Activated CD4-positive, alpha-beta T cell treated with anti-CD3 and anti-CD28 coated beads, Interleukin-2, amount 10 ng/mL, durations not matched to agents 7 days and 5 days (primary cell): ENCODE data around the gene TTC19. TPM values are rescaled to one million over a fixed set of nuclear protein-coding genes. Genes with fewer than 3 reads are reported as not detected.
"Not testable (repeated sequence)": the region's sequence is repeated elsewhere in the genome, so short reads cannot be mapped to it uniquely, and the experiment has no call there.

Experiments
- CTCF ChIA-PET: fragments of 350-600 bp; sonication (Branson Sonifier 250); formaldehyde crosslinking; loops from one replicate; lab custom pipeline; 2021; ENCODE audit warnings: antibody characterized with exemption; lab: Charles Lee
- POLR2A ChIA-PET: fragments of 350-600 bp; sonication (Branson Sonifier 250); formaldehyde crosslinking; loops from one replicate; lab custom pipeline; 2021; ENCODE audit warnings: antibody characterized with exemption; lab: Charles Lee
- DNase-seq: peaks from one replicate; pipeline ENCODE4 v3.0.0-alpha.2; 2020
- H3K27ac Mint-ChIP-seq: one replicate; pipeline ENCODE4 v1.8.0; 2021; ENCODE audit warnings: mild to moderate bottlenecking, moderate library complexity, mixed read lengths
- H3K27me3 Mint-ChIP-seq: one replicate; pipeline ENCODE4 v1.8.0; 2021; ENCODE audit warnings: mixed read lengths
- H3K36me3 Mint-ChIP-seq: one replicate; pipeline ENCODE4 v1.8.0; 2021; ENCODE audit warnings: low read depth, mixed read lengths
- H3K4me1 Mint-ChIP-seq: one replicate; pipeline ENCODE4 v1.8.0; 2021; ENCODE audit warnings: mixed read lengths
- H3K4me3 Mint-ChIP-seq: one replicate; pipeline ENCODE4 v1.8.0; 2021; ENCODE audit warnings: mild to moderate bottlenecking, moderate library complexity, mixed read lengths
- H3K9me3 Mint-ChIP-seq: one replicate; pipeline ENCODE4 v1.8.0; 2021; ENCODE audit warnings: mixed read lengths
- total RNA-seq, 2 experiments: library from RNA; stranded (reverse); gene quantifications; one replicate each; pipeline ENCODE4 v1.2.3, GENCODE V29; 2021

Gene TTC19
- total RNA-seq, 2 experiments from 2014 or later: 25.4 to 25.5 TPM

- DNase-seq: no peak
- ChIA-PET POLR2A (no interaction called here), CTCF (interaction anchor here (1.1 kb wide), 1 partner anchor 9 kb away, joined by 4 read pairs; no protein-coding TSS in a partner anchor)
- Mint-ChIP-seq H3K9me3 (no peaks in the 10 kb centered on the region), H3K27ac (no peak overlapping the region), H3K4me1 (peaks cover 18% of the 10 kb centered on the region), H3K4me3 (no peak overlapping the region), H3K27me3 (no peaks in the 10 kb centered on the region), H3K36me3 (peaks cover 26% of the 10 kb centered on the region)
Measured at GRCh38 chr17:15978606-15979005, 21.0 kb upstream of the TTC19 start.

GRCh38 chr17:15979013-15979412 is 20.6 kb upstream of the TTC19 start:
- H3K27me3 Mint-ChIP-seq, H3K4me3 Mint-ChIP-seq, DNase-seq, H3K27ac Mint-ChIP-seq, H3K9me3 Mint-ChIP-seq, POLR2A ChIA-PET: not testable (repeated sequence)
- peaks cover 18% of the 10 kb centered on the region for H3K4me1 Mint-ChIP-seq
- H3K36me3 Mint-ChIP-seq: peaks cover 29% of the 10 kb centered on the region
- CTCF ChIA-PET: interaction anchor here (1.1 kb wide), 1 partner anchor 9 kb away, joined by 4 read pairs; no protein-coding TSS in a partner anchor

GRCh38 chr17:15981208-15981607 is 18.4 kb upstream of the TTC19 start:
- no peak for DNase-seq
- no peak overlapping the region for H3K27ac Mint-ChIP-seq
- no peak overlapping the region for H3K4me3 Mint-ChIP-seq
- H3K9me3 Mint-ChIP-seq: no peaks in the 10 kb centered on the region
- ChIA-PET POLR2A (no interaction called here), CTCF (no interaction called here)
- H3K27me3 Mint-ChIP-seq: no peaks in the 10 kb centered on the region
- peaks cover 32% of the 10 kb centered on the region for H3K36me3 Mint-ChIP-seq
- H3K4me1 Mint-ChIP-seq: peaks cover 18% of the 10 kb centered on the region

- Mint-ChIP-seq H3K36me3 (peaks cover 32% of the 10 kb centered on the region), H3K27me3 (no peaks in the 10 kb centered on the region), H3K27ac (no peak overlapping the region), H3K4me3 (no peak overlapping the region), H3K9me3 (no peaks in the 10 kb centered on the region), H3K4me1 (peaks cover 18% of the 10 kb centered on the region)
- no peak for DNase-seq
- ChIA-PET CTCF (interaction anchor here (1.1 to 1.2 kb wide), 2 partner anchors 12 to 37 kb away, joined by 3 read pairs; partner anchors contain the start of gene ADORA2B), POLR2A (no interaction called here)
Measured at GRCh38 chr17:15981646-15982580, 17.7 kb upstream of the TTC19 start.

GRCh38 chr17:15996322-15996721 is 3.3 kb upstream of the TTC19 start:
- H3K36me3 Mint-ChIP-seq: peaks cover 12% of the 10 kb centered on the region
- POLR2A ChIA-PET: no interaction called here

DNA sequence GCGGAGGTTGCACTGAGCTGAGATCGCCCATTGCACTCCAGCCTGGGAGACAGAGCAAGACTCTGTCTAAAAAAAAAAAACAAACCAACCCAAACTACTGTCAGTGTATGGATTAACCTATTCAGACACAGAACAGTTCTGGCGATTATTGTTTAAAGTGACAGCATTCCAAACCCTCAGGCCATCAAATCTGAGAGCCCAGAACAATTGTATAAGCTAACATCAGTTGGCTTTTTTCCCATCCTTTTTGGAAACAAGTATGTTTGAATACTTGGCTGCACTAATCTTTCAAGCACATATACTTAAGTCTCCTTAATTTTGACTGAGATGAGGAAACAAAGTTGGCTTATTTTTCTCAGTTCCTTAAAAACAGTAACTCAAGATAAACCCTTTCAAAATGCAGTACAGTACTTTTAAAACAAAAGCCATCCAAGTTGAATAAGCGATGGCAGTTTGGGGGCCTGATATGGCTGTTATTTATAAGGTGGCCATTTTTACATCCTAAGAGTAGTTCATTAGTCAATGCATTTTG is 1.5 kb upstream of the TTC19 start:
- peaks cover 30% of the 10 kb centered on the region for H3K36me3 Mint-ChIP-seq
- H3K27me3 Mint-ChIP-seq: no peaks in the 10 kb centered on the region
- CTCF ChIA-PET: interaction anchor here (0.6 to 3.0 kb wide), 3 partner anchors 30 to 58 kb away, joined by 3 to 14 read pairs (median 5); partner anchors contain the start of gene ADORA2B
- H3K4me1 Mint-ChIP-seq: peaks cover 29% of the 10 kb centered on the region
- no peak overlapping the region for H3K27ac Mint-ChIP-seq
- POLR2A ChIA-PET: no interaction called here
- no peak for DNase-seq
- H3K4me3 Mint-ChIP-seq: peak overlapping the region; percentile 86
- H3K9me3 Mint-ChIP-seq: peaks cover 6% of the 10 kb centered on the region

More at GRCh38 chr17:15996322-15996721, 3.3 kb upstream of the TTC19 start:
- Mint-ChIP-seq H3K9me3 (no peaks in the 10 kb centered on the region), H3K27ac (no peak overlapping the region), H3K4me1 (peaks cover 19% of the 10 kb centered on the region), H3K27me3 (no peaks in the 10 kb centered on the region), H3K4me3 (no peak overlapping the region)
- CTCF ChIA-PET: interaction anchor here (0.6 to 1.2 kb wide), 3 partner anchors 52 to 1054 kb away, joined by 3 to 4 read pairs (median 3); partner anchors contain the start of gene ADORA2B
- no peak for DNase-seq

DNA sequence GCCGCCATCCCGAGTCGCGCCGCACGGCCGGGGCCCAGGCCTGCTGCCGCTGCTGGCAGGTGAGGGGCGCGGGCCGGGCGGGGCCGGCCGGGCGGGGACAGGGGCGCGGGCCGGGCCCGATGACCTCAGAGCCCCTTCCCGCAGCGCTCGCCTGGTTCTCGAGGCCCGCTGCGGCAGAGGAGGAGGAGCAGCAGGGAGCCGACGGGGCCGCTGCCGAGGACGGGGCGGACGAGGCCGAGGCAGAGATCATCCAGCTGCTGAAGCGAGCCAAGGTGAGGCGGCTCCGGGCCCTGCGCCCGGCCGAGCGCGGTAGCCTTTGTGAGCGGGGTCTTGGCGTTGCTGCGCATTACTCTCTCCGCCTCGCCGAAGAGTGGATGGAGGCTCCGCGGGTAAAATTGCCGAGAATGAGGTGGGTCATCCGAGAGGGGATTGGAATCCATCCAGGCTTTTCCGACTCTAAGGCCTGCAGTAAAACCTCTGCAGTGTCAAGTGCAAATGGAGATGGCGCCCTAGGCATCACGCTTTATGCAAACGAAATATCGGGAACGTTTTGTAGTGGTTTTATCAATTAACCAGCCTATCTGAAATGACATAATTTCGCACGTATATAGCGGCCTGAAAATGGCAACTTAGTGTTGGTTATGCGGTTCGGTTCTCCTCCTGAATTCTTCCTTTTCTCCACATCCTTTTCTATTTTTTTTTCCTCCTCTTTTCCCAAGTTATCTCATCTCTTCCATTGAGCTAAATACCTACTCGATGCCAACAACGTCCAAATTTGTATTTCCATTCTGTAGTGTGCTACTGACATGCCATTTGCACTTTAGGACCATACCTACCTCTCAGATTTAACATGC is 577 bp downstream of the TTC19 start:
- POLR2A ChIA-PET: no interaction called here
- Mint-ChIP-seq H3K27me3 (no peaks in the 10 kb centered on the region), H3K9me3 (peaks cover 6% of the 10 kb centered on the region), H3K36me3 (peaks cover 46% of the 10 kb centered on the region), H3K4me3 (peak overlapping the region; percentile 96), H3K27ac (peak overlapping the region; percentile 93), H3K4me1 (peaks cover 33% of the 10 kb centered on the region)
- no peak for DNase-seq
- CTCF ChIA-PET: interaction anchor here (0.6 to 3.0 kb wide), 5 partner anchors 8 to 171 kb away, joined by 3 to 14 read pairs (median 5); partner anchors contain the start of gene ADORA2B

DNA sequence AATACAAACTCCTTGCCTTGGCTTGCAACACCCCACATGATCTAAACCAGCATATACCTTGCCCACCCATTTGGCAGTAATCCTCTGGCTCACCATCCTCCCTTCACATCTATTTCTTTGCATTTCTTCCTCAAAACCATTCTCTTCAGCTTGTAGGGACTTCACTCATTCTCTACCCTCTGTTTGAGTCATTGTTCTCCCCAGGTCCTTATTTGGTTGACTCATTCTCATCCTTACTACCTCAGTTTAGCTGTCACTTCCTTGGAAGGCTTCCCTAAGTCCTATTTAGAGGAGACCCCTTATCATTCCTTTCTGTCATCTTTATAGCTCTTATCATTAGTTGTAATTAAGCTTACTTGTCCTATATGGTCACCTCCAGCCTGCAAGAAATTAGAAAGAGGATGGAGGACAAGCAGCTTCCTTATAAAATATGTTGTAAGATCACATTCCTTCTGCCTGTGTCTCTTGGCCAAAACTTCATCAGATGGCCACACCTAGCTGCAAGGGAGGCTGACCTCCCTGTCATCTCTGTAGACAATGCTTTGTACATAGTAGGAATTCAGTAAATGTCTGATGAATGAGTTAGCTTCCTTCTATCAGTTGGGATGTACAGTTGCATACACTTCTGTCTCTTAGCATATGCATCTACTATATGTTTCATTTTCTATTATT is 1.7 kb downstream of the TTC19 start:
- Mint-ChIP-seq H3K27me3 (no peaks in the 10 kb centered on the region), H3K4me1 (peaks cover 33% of the 10 kb centered on the region), H3K4me3 (peak overlapping the region; percentile 96), H3K27ac (peak overlapping the region; percentile 93), H3K36me3 (peaks cover 55% of the 10 kb centered on the region), H3K9me3 (peaks cover 6% of the 10 kb centered on the region)
- CTCF ChIA-PET: interaction anchor here (0.6 to 1.2 kb wide), 5 partner anchors 15 to 567 kb away, joined by 3 to 4 read pairs (median 3); partner anchors contain the start of gene ZNF287
- POLR2A ChIA-PET: no interaction called here
- DNase-seq: no peak

DNA sequence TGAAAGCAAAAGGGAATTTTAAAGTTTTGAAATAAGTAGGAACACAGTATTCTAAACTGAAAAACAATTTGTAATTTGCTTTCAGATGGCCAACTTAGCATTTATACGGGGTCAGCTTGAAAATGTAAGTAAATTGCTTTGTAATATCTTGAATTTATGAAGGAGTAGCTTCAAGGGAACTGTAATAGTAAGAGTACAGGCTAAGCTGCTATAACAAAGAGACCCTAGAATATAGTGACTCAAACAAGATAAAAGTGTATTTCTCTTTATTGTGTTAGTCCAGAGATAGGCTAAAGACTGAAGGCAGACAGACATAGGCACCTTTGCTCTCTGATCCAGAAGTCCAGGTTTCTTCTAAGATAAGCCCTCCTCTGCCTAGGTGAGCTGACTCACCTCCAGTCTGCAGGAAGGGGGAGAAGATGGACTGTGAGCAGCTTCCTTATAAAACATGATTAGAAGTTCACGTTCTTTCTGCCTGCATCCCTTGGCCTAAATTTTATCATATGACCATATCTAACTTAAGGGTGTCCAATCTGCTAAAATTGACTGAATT is 3.2 kb downstream of the TTC19 start:
- H3K36me3 Mint-ChIP-seq: peaks cover 65% of the 10 kb centered on the region
- no peak for DNase-seq
- H3K27me3 Mint-ChIP-seq: no peaks in the 10 kb centered on the region
- no peak overlapping the region for H3K27ac Mint-ChIP-seq
- CTCF ChIA-PET: interaction anchor here (1.2 kb wide), 1 partner anchor 24 kb away, joined by 3 read pairs; no protein-coding TSS in a partner anchor
- peaks cover 33% of the 10 kb centered on the region for H3K4me1 Mint-ChIP-seq
- no peak overlapping the region for H3K4me3 Mint-ChIP-seq
- POLR2A ChIA-PET: interaction anchor here (0.6 kb wide), 1 partner anchor 1972 kb away, joined by 4 read pairs; no protein-coding TSS in a partner anchor
- peaks cover 6% of the 10 kb centered on the region for H3K9me3 Mint-ChIP-seq

DNA sequence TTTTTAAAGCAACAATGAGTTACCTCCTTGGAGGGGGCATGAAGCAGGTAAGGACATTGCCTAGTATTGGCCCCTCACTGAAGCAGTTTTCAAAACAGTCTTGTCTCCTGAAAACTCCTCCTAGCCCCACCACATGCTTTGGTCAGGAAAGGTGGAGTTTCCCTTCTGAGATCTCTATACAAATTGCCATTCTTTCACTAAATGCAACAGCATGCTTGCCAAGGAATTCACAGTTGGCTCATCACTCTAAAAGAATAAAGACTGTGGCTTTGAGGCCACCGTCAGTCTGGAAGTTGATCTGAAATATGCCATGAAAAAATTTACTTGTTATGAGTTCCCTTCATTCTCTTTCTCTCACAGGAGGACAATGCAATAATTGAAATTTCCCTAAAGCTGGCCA is 4.2 kb downstream of the TTC19 start:
- ChIA-PET CTCF (no interaction called here), POLR2A (no interaction called here)
- Mint-ChIP-seq H3K4me1 (peaks cover 29% of the 10 kb centered on the region), H3K27ac (peak overlapping the region; percentile 15), H3K27me3 (no peaks in the 10 kb centered on the region), H3K36me3 (peaks cover 75% of the 10 kb centered on the region), H3K9me3 (peaks cover 6% of the 10 kb centered on the region), H3K4me3 (no peak overlapping the region)
- no peak for DNase-seq

GRCh38 chr17:16005636-16006035 is 6.0 kb downstream of the TTC19 start:
- POLR2A ChIA-PET: no interaction called here
- H3K4me1 Mint-ChIP-seq: peaks cover 23% of the 10 kb centered on the region
- no peak for DNase-seq
- no peak overlapping the region for H3K27ac Mint-ChIP-seq
- H3K4me3 Mint-ChIP-seq: no peak overlapping the region
- CTCF ChIA-PET: interaction anchor here (1.2 to 1.8 kb wide), 5 partner anchors 9 to 50 kb away, joined by 3 to 5 read pairs (median 3); no protein-coding TSS in a partner anchor
- H3K36me3 Mint-ChIP-seq: peaks cover 76% of the 10 kb centered on the region
- peaks cover 6% of the 10 kb centered on the region for H3K9me3 Mint-ChIP-seq
- no peaks in the 10 kb centered on the region for H3K27me3 Mint-ChIP-seq
